NT2/D1 (cell line): ENCODE measurements around the gene INPP4B.

Experiments used
- YY1 ChIP-seq: IDR thresholded peaks from 2 replicates; pipeline ENCODE4 v1.6.1; 2011; ENCODE audit not compliant: insufficient read length, insufficient read depth
- ZNF274 ChIP-seq: IDR thresholded peaks from 2 replicates; pipeline ENCODE4 v1.6.1; 2011; ENCODE audit warnings: mild to moderate bottlenecking, low read depth, low read length

DNA sequence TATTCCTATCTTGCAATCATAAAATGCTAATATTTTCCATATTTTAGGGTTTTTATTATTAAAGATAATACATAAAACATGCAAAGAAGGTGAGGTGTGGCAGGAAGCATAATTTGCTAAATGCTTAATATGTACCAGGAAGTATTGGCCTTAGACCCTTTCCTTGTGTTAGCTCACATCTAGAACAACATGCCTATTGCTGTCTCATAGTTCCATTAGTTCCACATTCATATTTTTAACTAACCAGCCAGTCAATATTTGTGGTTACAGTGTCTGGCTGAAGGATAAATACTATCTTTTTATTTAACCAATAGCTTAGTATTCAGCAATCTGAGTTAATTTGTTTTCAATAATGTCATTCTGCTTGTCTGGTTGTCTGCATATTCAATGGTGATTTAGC, 432.6 kb downstream of the INPP4B start:
- TF ChIP-seq ZNF274, result no peak
- TF ChIP-seq YY1, result no peak
